Osteoblast (primary cell): ENCODE measurements around the gene SULF2. TPM values are rescaled to one million over a fixed set of nuclear protein-coding genes. Genes with fewer than 3 reads are reported as not detected.

Source experiments
- DNase-seq: peaks from one replicate; pipeline ENCODE4 v3.0.0; 2011; ENCODE audit warnings: low spot score, mixed read lengths; ENCODE audit not compliant: insufficient read length; ENCODE audit errors: missing footprints
- H2AFZ ChIP-seq: 2 replicates; pipeline ENCODE4 v1.6.0; 2011; ENCODE audit warnings: mild to moderate bottlenecking, low read length
- H3K27ac ChIP-seq: 2 replicates; pipeline ENCODE4 v1.5.1; 2011; ENCODE audit warnings: mild to moderate bottlenecking, low read depth, low read length, moderate library complexity
- H3K27me3 ChIP-seq: 2 replicates; pipeline ENCODE4 v1.6.0; 2012; ENCODE audit warnings: mild to moderate bottlenecking, control low read depth, inconsistent platforms, low read length, moderate library complexity; ENCODE audit not compliant: insufficient read depth
- H3K36me3 ChIP-seq: 2 replicates; pipeline ENCODE4 v1.5.1; 2011; ENCODE audit warnings: mild to moderate bottlenecking, low read length, control low read depth, moderate library complexity; ENCODE audit not compliant: insufficient read depth
- H3K4me1 ChIP-seq: 2 replicates; pipeline ENCODE4 v1.5.1; 2011; ENCODE audit warnings: mild to moderate bottlenecking, low read length, control low read depth, moderate library complexity; ENCODE audit not compliant: insufficient read depth
- H3K4me2 ChIP-seq: 2 replicates; pipeline ENCODE4 v1.6.0; 2011; ENCODE audit warnings: mild to moderate bottlenecking, low read length; ENCODE audit not compliant: insufficient read depth
- H3K4me3 ChIP-seq: fragments of 200-600 bp; sonication (generic); 3 replicates; pipeline ENCODE4 v1.5.1; 2012; ENCODE audit warnings: mild to moderate bottlenecking, low read length, inconsistent platforms; ENCODE audit not compliant: insufficient read depth
- H3K79me2 ChIP-seq: 2 replicates; pipeline ENCODE4 v1.6.0; 2012; ENCODE audit warnings: mild to moderate bottlenecking, low read length, control low read depth, inconsistent platforms; ENCODE audit not compliant: insufficient read depth
- H3K9me3 ChIP-seq: 2 replicates; pipeline ENCODE4 v1.5.1; 2011; ENCODE audit warnings: low read depth, low read length, control low read depth
- H4K20me1 ChIP-seq: 2 replicates; pipeline ENCODE4 v1.6.0; 2012; ENCODE audit warnings: mild to moderate bottlenecking, low read length, control low read depth; ENCODE audit not compliant: insufficient read depth
- total RNA-seq: library from RNA; depleted of rRNA; stranded (reverse); fragments of >200 nt; gene quantifications from 2 replicates; pipeline ENCODE4 v1.2.3, GENCODE V29; 2012
- TF ChIP-seq, protein P1 (sequence below): IDR thresholded peaks from 2 replicates; pipeline ENCODE4 v1.5.1; 2011; ENCODE audit warnings: mild to moderate bottlenecking, low read depth, low read length, moderate library complexity; ENCODE audit errors: extremely low read depth

SULF2 gene
- total RNA-seq, 1 donor, result 102 TPM

DNA sequence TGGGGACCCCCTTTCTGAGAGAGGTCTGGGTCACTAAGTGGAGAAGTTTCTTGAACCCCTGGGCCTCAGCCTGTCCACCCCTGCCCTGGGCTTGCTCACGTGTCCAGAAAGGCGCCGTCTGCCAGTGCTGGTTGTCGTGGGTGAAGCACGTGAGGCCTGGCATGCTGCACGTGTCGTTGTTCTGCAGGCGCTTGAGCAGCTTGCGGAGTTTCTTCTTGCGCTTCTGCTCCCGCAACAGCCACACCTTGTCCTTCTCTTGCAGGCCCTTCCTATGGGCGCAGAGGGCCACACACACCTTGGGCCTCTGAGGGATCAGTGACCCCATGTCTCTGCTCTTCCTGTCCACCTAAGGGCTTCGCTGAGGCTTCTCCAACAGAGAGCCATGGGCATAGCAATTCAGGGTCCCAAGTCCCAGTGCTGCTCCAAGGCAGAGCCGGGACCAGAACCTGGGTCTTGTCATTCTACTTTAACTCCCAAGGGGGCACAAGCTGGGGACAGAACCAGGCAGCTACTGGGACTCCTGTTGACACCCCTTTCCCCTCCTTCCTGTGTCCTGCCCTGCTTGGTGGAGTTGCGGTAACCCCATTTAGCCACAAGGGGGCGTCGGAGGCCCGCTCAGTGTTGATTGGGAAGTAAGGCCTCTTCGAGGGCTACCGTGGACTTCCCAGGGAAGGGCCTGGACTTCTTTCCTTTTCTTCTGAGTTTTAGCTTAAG lies 121.8 kb downstream of the SULF2 start:
- Histone ChIP-seq H3K27me3 (no peaks in the 10 kb centered on the region), H4K20me1 (peaks cover 2% of the 10 kb centered on the region), H3K79me2 (no peaks in the 10 kb centered on the region), H3K36me3 (peaks cover 4% of the 10 kb centered on the region), H3K4me2 (no peak overlapping the region), H3K4me1 (peaks cover 3% of the 10 kb centered on the region), H3K27ac (no peak overlapping the region), H3K9me3 (no peaks in the 10 kb centered on the region), H3K4me3 (no peak overlapping the region), H2AFZ (no peak overlapping the region)
- TF ChIP-seq, protein P1, sequence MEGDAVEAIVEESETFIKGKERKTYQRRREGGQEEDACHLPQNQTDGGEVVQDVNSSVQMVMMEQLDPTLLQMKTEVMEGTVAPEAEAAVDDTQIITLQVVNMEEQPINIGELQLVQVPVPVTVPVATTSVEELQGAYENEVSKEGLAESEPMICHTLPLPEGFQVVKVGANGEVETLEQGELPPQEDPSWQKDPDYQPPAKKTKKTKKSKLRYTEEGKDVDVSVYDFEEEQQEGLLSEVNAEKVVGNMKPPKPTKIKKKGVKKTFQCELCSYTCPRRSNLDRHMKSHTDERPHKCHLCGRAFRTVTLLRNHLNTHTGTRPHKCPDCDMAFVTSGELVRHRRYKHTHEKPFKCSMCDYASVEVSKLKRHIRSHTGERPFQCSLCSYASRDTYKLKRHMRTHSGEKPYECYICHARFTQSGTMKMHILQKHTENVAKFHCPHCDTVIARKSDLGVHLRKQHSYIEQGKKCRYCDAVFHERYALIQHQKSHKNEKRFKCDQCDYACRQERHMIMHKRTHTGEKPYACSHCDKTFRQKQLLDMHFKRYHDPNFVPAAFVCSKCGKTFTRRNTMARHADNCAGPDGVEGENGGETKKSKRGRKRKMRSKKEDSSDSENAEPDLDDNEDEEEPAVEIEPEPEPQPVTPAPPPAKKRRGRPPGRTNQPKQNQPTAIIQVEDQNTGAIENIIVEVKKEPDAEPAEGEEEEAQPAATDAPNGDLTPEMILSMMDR, result peak; percentile 99
- peak; percentile 98 for DNase-seq

GRCh38 chr20:47662483-47663353 lies 122.6 kb downstream of the SULF2 start:
- peaks cover 4% of the 10 kb centered on the region for H3K36me3 ChIP-seq
- H4K20me1 ChIP-seq, result peaks cover 2% of the 10 kb centered on the region
- H3K4me1 ChIP-seq, result peaks cover 3% of the 10 kb centered on the region
- no peak overlapping the region for H3K4me2 ChIP-seq
- TF ChIP-seq, protein P1, result no peak
- no peak overlapping the region for H3K27ac ChIP-seq
- peak; percentile 80 for DNase-seq
- H3K4me3 ChIP-seq, result no peak overlapping the region
- H3K79me2 ChIP-seq, result no peaks in the 10 kb centered on the region
- H3K9me3 ChIP-seq, result no peaks in the 10 kb centered on the region
- H3K27me3 ChIP-seq, result no peaks in the 10 kb centered on the region
- no peak overlapping the region for H2AFZ ChIP-seq

- H3K4me3 ChIP-seq, result no peak overlapping the region
- H4K20me1 ChIP-seq, result peaks cover 2% of the 10 kb centered on the region
- DNase-seq, result peak; percentile 49
- no peak overlapping the region for H3K4me2 ChIP-seq
- TF ChIP-seq, protein P1, result no peak
- H3K27me3 ChIP-seq, result no peaks in the 10 kb centered on the region
- H3K4me1 ChIP-seq, result peaks cover 3% of the 10 kb centered on the region
- no peaks in the 10 kb centered on the region for H3K9me3 ChIP-seq
- no peak overlapping the region for H3K27ac ChIP-seq
- no peak overlapping the region for H2AFZ ChIP-seq
- peaks cover 4% of the 10 kb centered on the region for H3K36me3 ChIP-seq
- no peaks in the 10 kb centered on the region for H3K79me2 ChIP-seq
Measured at GRCh38 chr20:47661714-47662113, 123.6 kb downstream of the SULF2 start.
